A673 (cell line): ENCODE results near the gene SLC2A6. TPM values are rescaled to one million over a fixed set of nuclear protein-coding genes. Genes with fewer than 3 reads are reported as not detected.

ENCODE experiments used
- BruUV-seq: library from RNA; stranded (reverse); fragments of 400-500 nt; replicated peaks from 2 replicates; lab custom pipeline; 2021; lab: Mats Ljungman, UMichigan
- CTCF ChIA-PET: fragments of 300-600 bp; sonication (Branson Sonifier 250); formaldehyde crosslinking; loops from one replicate; lab custom pipeline; 2022; ENCODE audit warnings: antibody characterized with exemption; lab: Charles Lee
- POLR2A ChIA-PET: fragments of 300-600 bp; sonication (Branson Sonifier 250); formaldehyde crosslinking; loops from one replicate; lab custom pipeline; 2022; ENCODE audit warnings: antibody characterized with exemption; ENCODE audit not compliant: low non-redundant PET; lab: Charles Lee
- DNase-seq: peaks from one replicate; pipeline ENCODE4 v3.0.0-alpha.2; 2015; ENCODE audit warnings: low spot score
- H3K27ac ChIP-seq: fragments of 200-600 bp; sonication (generic); 2 replicates; pipeline ENCODE4 v1.5.1; 2016; ENCODE audit warnings: mixed run types, low read depth, mild to moderate bottlenecking, mixed read lengths, antibody characterized with exemption, low read length; ENCODE audit not compliant: poor library complexity, severe bottlenecking
- H3K27me3 ChIP-seq: fragments of 200-600 bp; sonication (generic); replicated peaks from 2 replicates; pipeline ENCODE4 v1.6.1; 2017; ENCODE audit warnings: mixed run types, low read depth, mild to moderate bottlenecking, mixed read lengths, antibody characterized with exemption, low read length; ENCODE audit not compliant: insufficient read depth, poor library complexity
- H3K36me3 ChIP-seq: fragments of 200-600 bp; sonication (generic); 2 replicates; pipeline ENCODE4 v1.6.1; 2016; ENCODE audit warnings: mixed run types, mild to moderate bottlenecking, mixed read lengths, antibody characterized with exemption, low read length; ENCODE audit not compliant: insufficient read depth, poor library complexity, severe bottlenecking
- H3K4me1 ChIP-seq: fragments of 200-600 bp; sonication (generic); 2 replicates; pipeline ENCODE4 v1.6.1; 2017; ENCODE audit warnings: mixed run types, mild to moderate bottlenecking, mixed read lengths, antibody characterized with exemption, low read length; ENCODE audit not compliant: insufficient read depth, poor library complexity, severe bottlenecking
- H3K4me3 ChIP-seq: fragments of 200-600 bp; sonication (generic); 2 replicates; pipeline ENCODE4 v1.5.1; 2016; ENCODE audit warnings: low read depth, mixed run types, mild to moderate bottlenecking, mixed read lengths, low read length; ENCODE audit not compliant: poor library complexity, severe bottlenecking
- H3K9me3 ChIP-seq: fragments of 200-600 bp; sonication (generic); 2 replicates; pipeline ENCODE4 v1.6.1; 2016; ENCODE audit warnings: mixed run types, low read depth, mild to moderate bottlenecking, mixed read lengths, antibody characterized with exemption, low read length; ENCODE audit not compliant: poor library complexity, severe bottlenecking
- CTCF ChIP-seq: fragments of 300-800, 200-600 bp; sonication (generic); conservative IDR thresholded peaks from 2 replicates; pipeline ENCODE4 v1.5.1; 2017; ENCODE audit warnings: low read depth, mild to moderate bottlenecking, antibody characterized with exemption, low read length, moderate library complexity, mixed read lengths
- EZH2 ChIP-seq: fragments of 200-600 bp; sonication (generic); IDR thresholded peaks from 2 replicates; pipeline ENCODE4 v1.6.1; 2017; ENCODE audit warnings: borderline replicate concordance, low read depth, mild to moderate bottlenecking, mixed read lengths, antibody characterized with exemption, low read length; ENCODE audit not compliant: poor library complexity, severe bottlenecking
- intact Hi-C: fragments of 100-400 bp; cut with micrococcal nuclease; formaldehyde crosslinking; loops from one replicate; pipeline ENCODE4 v1.10.0; 2022; ENCODE audit not compliant: unreplicated experiment
- total RNA-seq: library from RNA; stranded (reverse); gene quantifications from 2 replicates; pipeline ENCODE4 v1.2.3, GENCODE V29; 2021

The SLC2A6 gene
- total RNA-seq, 1 experiment from 2014 or later, result 1.8 TPM

- CTCF ChIA-PET, result no interaction called here
- H3K4me3 ChIP-seq, result no peak overlapping the region
- no peaks in the 10 kb centered on the region for H3K36me3 ChIP-seq
- POLR2A ChIA-PET, result no interaction called here
- no TSS peak for BruUV-seq
- no peak for TF ChIP-seq CTCF
- no peak for TF ChIP-seq EZH2
- DNase-seq, result no peak
- H3K27ac ChIP-seq, result no peak overlapping the region
- no peaks in the 10 kb centered on the region for H3K9me3 ChIP-seq
- no peaks in the 10 kb centered on the region for H3K27me3 ChIP-seq
- peaks cover 11% of the 10 kb centered on the region for H3K4me1 ChIP-seq
- intact Hi-C loops, result no loop called here
Observed at GRCh38 chr9:133510926-133511505, 32.1 kb upstream of the SLC2A6 start.

GRCh38 chr9:133509179-133510083, 30.5 kb upstream of the SLC2A6 start:
- no peaks in the 10 kb centered on the region for H3K27me3 ChIP-seq
- no peak overlapping the region for H3K27ac ChIP-seq
- no peaks in the 10 kb centered on the region for H3K9me3 ChIP-seq
- no peak for DNase-seq
- ChIA-PET POLR2A (no interaction called here), CTCF (no interaction called here)
- no peak overlapping the region for H3K4me3 ChIP-seq
- peaks cover 11% of the 10 kb centered on the region for H3K4me1 ChIP-seq
- H3K36me3 ChIP-seq, result no peaks in the 10 kb centered on the region
- intact Hi-C loops, result no loop called here
- no peak for TF ChIP-seq EZH2
- no peak for TF ChIP-seq CTCF
- BruUV-seq, result no TSS peak

- ChIA-PET POLR2A (no interaction called here), CTCF (no interaction called here)
- intact Hi-C loops, result no loop called here
- no peak overlapping the region for H3K4me3 ChIP-seq
- H3K27ac ChIP-seq, result no peak overlapping the region
- no peak for DNase-seq
- no peaks in the 10 kb centered on the region for H3K9me3 ChIP-seq
- BruUV-seq, result no TSS peak
- no peaks in the 10 kb centered on the region for H3K36me3 ChIP-seq
- H3K27me3 ChIP-seq, result no peaks in the 10 kb centered on the region
- H3K4me1 ChIP-seq, result peaks cover 11% of the 10 kb centered on the region
- TF ChIP-seq EZH2 (no peak), CTCF (no peak)
Observed at GRCh38 chr9:133508046-133508445, 29.1 kb upstream of the SLC2A6 start.
